ENCODE measurements around the gene GAB4.

Gene GAB4

GRCh38 chr22:16912281-16912680 is 95.7 kb downstream of the GAB4 start:
- no peak for DNase-seq (ENCODE audit: low read depth)
